Mucosa of descending colon (tissue), 3 donors: ENCODE data around the gene ZNF827. TPM values are rescaled to one million over a fixed set of nuclear protein-coding genes. Genes with fewer than 3 reads are reported as not detected.

ENCODE experiments used
- ATAC-seq: fragments of 200-7000 bp; cut with Tn5 transposase; one replicate; pipeline ENCODE4 v1.9.1; 2020; ENCODE audit warnings: mild to moderate bottlenecking, moderate library complexity
- DNase-seq, 3 donors: peaks; one replicate each; pipeline ENCODE4 v3.0.0-alpha.2; 2020
- H3K36me3 ChIP-seq: fragments of 200-600 bp; one replicate; pipeline ENCODE4 v1.8.0; 2021; ENCODE audit warnings: low read depth, mild to moderate bottlenecking
- H3K4me1 ChIP-seq: fragments of 200-600 bp; one replicate; pipeline ENCODE4 v1.8.0; 2021; ENCODE audit warnings: low read depth, mild to moderate bottlenecking
- H3K4me3 ChIP-seq: fragments of 200-600 bp; one replicate; pipeline ENCODE4 v1.8.0; 2021; ENCODE audit warnings: mild to moderate bottlenecking
- H3K9me3 ChIP-seq: fragments of 200-600 bp; one replicate; pipeline ENCODE4 v1.8.0; 2021; ENCODE audit warnings: mild to moderate bottlenecking
- CTCF ChIP-seq: fragments of 200-600 bp; IDR thresholded peaks from one replicate; pipeline ENCODE4 v1.8.0; 2022; ENCODE audit warnings: antibody characterized with exemption, mild to moderate bottlenecking
- intact Hi-C, 2 donors: fragments of 100-400 bp; cut with DNase I in 1 of 2; cut with micrococcal nuclease in 1 of 2; formaldehyde crosslinking; loops; one replicate each; pipeline versions ENCODE4 v1.11.0 to v1.11.1; 2022; cut with DNase I, micrococcal nuclease
- total RNA-seq, 3 donors: library from RNA; stranded (reverse); fragmentation: NEBNext Ultra II Directional in 2 of 3; extraction: Animal tissue kit (Norgen Biotek cat#: 25700) in 2 of 3; gene quantifications; one replicate each; pipeline versions ENCODE4 v1.2.1 to v1.2.4, GENCODE V29; 2021 to 2023
- donor health status: DM: no; HTN: no; CAD: no; lungs with moderate emphysema.
- donor health status: DM: no; HTN: no; CAD: no.
- donor health status: DM: no; HTN: yes; CAD: no.

ZNF827 gene
- total RNA-seq, 3 donors from 2014 or later: 21.9 to 37.4 (median 29.7) TPM

DNA sequence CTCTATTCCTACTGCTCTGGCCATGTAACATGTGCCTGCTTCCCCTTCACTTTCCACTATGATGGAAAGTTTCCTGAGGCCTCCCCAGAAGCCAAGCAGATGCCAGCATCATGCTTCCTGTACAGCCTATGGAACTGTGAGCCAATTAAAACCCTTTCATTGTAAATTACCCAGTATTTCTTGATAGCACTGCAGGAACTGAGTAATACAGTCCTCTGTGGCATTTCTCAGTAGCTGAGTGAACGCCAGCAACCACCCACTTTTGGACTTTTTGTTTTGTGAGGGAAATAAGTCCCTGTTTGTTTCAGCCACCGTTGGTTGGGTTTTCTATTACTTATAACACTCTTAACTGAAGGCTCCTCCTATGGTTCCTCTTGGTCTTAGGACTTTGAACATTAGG lies 154.6 kb downstream of the ZNF827 start:
- Histone ChIP-seq H3K9me3 (no peaks in the 10 kb centered on the region), H3K4me1 (no peaks in the 10 kb centered on the region), H3K4me3 (no peak overlapping the region), H3K36me3 (no peaks in the 10 kb centered on the region)
- DNase-seq (no peak), ATAC-seq (no peak)
- no peak for TF ChIP-seq CTCF
- intact Hi-C loops: no loop called here

- no peaks in the 10 kb centered on the region for H3K4me1 ChIP-seq
- intact Hi-C loops: no loop called here
- ATAC-seq (no peak), DNase-seq (no peak)
- no peaks in the 10 kb centered on the region for H3K36me3 ChIP-seq
- TF ChIP-seq CTCF: no peak
- no peaks in the 10 kb centered on the region for H3K9me3 ChIP-seq
- H3K4me3 ChIP-seq: no peak overlapping the region
Observed at GRCh38 chr4:145782756-145783155, 155.9 kb downstream of the ZNF827 start.

GRCh38 chr4:145781351-145781750 lies 157.3 kb downstream of the ZNF827 start:
- H3K9me3 ChIP-seq: no peaks in the 10 kb centered on the region
- H3K4me1 ChIP-seq: no peaks in the 10 kb centered on the region
- no peaks in the 10 kb centered on the region for H3K36me3 ChIP-seq
- H3K4me3 ChIP-seq: no peak overlapping the region
- intact Hi-C loops: no loop called here
- DNase-seq (no peak), ATAC-seq (no peak)
- TF ChIP-seq CTCF: no peak

DNA sequence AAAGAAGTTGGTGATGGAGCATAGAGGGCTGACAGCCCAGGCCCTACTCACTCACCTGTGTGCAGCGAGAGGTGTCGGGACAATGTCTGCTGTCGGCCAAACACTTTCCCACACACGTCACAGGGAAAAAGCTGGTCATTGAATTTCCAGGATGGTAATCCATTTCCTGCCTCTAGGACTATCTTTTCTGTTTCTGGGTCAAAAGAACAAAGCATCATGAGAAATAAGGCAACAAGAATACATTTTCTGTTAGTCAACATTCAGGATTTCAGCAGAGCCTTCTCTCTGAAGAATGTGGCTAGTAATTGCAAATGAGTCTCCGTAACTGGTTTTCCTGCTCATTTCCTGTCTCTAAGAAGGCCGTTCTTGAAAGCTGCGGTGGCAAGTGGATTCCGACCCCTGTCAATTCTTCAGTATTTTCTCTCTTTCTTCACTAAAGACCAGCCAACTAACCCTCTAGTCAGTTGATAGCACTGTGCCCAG lies 159.3 kb downstream of the ZNF827 start:
- no peaks in the 10 kb centered on the region for H3K9me3 ChIP-seq
- H3K4me1 ChIP-seq: no peaks in the 10 kb centered on the region
- no peak for TF ChIP-seq CTCF
- no peaks in the 10 kb centered on the region for H3K36me3 ChIP-seq
- ATAC-seq (no peak), DNase-seq (no peak)
- H3K4me3 ChIP-seq: no peak overlapping the region
- intact Hi-C loops: no loop called here

- H3K36me3 ChIP-seq: peaks cover 6% of the 10 kb centered on the region
- intact Hi-C loops: no loop called here
- TF ChIP-seq CTCF: no peak
Observed at GRCh38 chr4:145776208-145776607, 162.4 kb downstream of the ZNF827 start.

DNA sequence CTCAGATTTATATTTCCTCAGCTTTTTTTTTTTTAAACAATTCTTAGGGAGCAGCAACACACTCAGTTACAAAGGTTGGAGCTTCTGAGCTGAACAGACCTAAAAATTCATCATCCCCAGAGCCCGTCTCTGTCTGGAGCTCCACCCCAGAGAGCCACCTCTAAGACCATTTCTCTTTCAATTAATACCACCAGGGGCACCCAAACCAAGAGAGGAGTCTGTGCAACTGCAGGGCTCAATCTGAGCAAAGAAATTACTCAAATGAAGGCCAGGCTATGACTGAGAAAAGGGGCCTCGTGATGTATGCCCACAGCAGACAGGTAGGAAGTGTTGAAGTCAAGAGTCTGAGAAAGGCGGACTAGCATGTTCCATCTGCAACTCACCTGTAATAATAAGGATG lies 163.2 kb downstream of the ZNF827 start:
- Histone ChIP-seq H3K9me3 (no peaks in the 10 kb centered on the region), H3K4me3 (no peak overlapping the region), H3K36me3 (peaks cover 6% of the 10 kb centered on the region), H3K4me1 (no peaks in the 10 kb centered on the region)
- ATAC-seq (no peak), DNase-seq (no peak)
- intact Hi-C loops: no loop called here
- no peak for TF ChIP-seq CTCF

More at GRCh38 chr4:145776208-145776607, 162.4 kb downstream of the ZNF827 start:
- no peak for DNase-seq
- Histone ChIP-seq H3K4me3 (no peak overlapping the region), H3K9me3 (no peaks in the 10 kb centered on the region), H3K4me1 (no peaks in the 10 kb centered on the region)
- ATAC-seq: no peak
